Kidney tubule cell (primary cell): ENCODE measurements around the gene ARPP21.

Source experiments
- DNase-seq: peaks from one replicate; pipeline ENCODE4 v3.0.0-alpha.2; 2018; ENCODE audit warnings: low spot score

The ARPP21 gene

DNA sequence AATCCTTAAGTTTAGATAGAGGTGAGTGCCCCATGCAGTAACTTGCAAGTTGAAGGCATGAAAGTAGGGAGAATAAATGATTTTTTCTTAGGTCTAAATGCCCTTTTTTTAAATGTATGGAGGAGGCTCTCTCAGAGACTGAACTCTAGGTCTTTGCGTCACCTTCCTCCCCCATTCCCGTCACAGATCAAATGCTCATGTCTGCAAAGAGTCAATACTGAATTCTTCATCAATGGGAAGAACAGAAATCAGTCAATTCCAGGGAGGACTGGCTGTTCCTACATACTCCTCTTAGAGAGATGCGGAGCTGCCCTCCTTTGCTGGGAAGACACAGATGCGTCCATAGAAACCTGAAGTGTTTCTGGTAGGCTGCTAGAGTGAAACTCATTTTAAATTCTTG is 98.2 kb downstream of the ARPP21 start:
- DNase-seq: no peak

GRCh38 chr3:35737934-35738706 is 98.8 kb downstream of the ARPP21 start:
- no peak for DNase-seq

DNA sequence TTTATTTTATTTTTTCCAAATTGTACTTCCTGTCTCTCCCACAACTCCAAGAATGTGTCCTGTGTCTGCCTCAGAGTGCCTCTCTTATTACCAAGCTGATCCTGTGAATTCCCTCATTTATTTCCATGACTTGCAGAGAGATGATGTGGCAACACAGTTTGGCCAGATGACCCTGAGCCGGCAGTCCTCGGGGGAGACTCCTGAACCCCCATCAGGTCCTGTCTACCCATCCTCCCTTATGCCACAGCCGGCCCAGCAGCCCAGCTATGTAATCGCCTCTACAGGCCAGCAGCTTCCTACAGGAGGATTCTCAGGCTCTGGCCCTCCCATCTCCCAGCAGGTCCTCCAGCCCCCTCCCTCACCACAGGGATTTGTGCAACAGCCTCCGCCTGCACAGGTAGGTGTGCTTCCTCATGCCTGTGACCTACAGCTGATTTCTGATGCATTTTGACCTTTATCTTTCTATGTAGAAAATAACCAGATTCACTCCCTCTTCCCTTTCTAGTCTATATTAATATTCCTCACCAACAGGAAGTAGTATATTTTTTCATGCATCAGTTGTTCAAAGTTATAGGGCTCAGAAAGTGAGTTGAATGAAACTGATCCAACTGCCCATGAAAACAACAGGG is 100.0 kb downstream of the ARPP21 start:
- no peak for DNase-seq

GRCh38 chr3:35739964-35740527 is 100.7 kb downstream of the ARPP21 start:
- no peak for DNase-seq

DNA sequence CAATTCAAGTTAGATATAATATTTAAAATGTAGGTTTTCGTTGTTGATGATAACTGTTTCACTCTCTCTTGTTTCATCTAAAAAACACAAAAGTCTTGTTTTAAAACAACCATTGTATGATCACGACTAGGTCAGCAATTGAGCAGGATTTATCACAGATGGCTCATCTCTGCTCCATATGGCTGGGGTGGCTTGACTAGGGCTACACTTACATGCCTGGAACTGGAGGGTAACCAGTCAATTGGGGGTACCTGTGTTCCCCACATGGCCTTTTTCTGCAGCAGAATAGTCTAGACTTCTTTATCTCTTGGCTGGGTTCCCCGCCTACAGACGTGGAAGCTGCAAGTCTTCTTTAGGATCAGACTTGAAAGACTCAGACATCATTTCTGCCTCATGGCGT is 103.9 kb downstream of the ARPP21 start:
- DNase-seq: no peak

DNA sequence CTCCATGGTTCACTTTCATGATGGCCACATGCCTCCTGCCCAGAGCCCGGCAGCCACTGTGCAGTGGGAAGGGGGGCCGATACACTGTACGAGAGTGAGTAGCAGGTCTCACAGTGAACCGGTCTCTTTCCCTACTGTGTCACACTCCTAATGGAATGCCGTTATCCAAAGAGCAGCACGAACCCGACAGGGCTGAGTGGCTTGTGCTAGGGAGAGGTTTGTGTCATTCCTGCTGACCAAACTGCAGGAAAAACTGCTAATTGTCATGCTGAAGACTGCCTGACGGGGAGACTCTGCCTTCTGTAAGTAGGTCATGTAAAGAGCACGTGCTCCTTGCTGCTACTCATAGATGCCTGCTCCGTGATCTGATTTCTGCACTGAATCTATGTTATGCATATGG is 105.1 kb downstream of the ARPP21 start:
- DNase-seq: peak; percentile 62

DNA sequence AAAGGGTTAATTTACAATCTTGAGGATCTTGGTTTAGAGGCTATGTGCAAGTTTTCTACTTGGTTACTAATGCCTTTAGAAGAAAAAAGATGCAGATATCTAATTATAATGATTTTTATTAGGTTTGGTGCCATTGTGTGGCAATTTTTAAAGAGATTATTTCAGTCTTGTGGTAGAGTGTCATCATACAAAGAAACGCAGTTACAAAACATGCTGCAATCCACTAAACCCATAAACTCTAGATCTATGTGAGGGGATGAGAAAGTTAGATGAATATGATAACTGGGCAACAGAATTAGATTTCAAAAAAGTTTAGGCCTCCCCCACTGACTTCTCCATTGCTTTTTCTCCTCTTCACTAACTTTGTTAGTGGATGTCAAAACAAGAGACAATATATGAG is 106.0 kb downstream of the ARPP21 start:
- no peak for DNase-seq

DNA sequence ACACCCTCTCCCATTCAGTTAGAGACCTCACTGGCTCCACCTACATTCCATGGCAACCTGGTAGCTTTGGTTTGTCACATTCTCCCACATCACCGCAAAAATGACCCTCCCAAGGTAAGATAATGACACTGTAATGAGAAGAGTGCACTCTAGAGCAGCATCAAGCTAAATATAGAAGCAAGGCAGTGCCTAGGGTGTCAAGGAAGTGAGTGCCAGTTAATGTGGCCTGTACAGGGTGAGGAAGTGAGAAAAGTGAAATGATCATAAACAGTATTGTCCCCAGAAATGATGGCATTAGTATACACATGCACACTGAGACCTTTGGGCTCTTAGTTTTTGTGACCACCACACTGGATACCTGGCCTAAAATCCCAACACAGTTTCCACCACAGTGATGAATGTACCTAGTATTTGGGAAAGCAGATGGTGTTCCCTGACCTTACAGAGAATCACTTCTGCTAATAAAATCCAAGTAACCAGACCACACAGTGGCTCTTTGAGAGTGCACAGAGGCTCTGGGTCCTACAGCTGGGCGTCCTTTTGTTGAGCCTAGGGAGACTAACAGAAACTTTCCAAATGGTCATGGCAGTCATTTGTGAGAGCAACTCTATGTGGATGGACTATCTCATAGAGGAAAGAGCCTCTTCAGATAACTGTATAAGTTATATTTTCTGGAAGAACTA is 106.6 kb downstream of the ARPP21 start:
- no peak for DNase-seq

GRCh38 chr3:35746492-35746891 is 107.2 kb downstream of the ARPP21 start:
- no peak for DNase-seq

GRCh38 chr3:35748144-35748543 is 108.8 kb downstream of the ARPP21 start:
- no peak for DNase-seq

DNA sequence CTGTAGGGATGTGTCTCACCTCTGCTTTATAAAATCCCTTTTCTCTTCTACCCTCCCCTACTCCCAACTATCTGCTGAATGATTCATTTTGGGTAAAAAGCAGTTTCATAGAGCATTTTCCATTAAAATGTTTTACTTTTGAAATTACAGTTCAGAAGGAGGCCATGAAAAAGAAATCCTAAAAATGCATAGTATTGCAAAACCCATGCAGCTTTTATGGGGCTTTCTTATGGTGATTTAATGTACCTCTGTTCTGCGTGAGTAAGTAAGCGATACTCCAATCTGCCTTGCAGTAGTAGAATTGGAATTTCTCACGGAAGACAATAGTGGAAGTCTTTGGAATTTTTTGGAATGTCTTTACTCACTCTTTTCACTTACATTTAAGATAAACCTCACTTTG is 111.9 kb downstream of the ARPP21 start:
- no peak for DNase-seq

- no peak for DNase-seq
Observed at GRCh38 chr3:35757991-35758757, 118.8 kb downstream of the ARPP21 start.

DNA sequence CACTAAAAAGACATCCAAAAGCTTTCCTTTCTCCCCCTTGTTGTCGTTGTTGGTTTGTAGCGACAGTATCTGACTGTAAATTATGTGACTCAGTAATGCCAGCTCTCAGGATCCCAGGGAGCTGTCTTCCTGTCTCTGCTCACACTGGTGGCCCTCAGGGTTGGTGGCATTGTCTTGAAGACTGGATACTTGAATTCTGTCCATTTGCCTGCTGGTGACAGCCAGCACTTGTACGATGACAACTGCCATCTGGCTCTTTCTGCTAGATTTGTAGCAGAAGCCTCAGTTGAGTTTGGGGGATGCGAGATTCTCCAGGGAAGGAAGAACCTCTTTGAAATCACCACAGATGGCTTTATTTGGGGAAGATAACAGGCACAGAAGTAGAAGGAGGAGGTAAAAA is 120.8 kb downstream of the ARPP21 start:
- no peak for DNase-seq

DNA sequence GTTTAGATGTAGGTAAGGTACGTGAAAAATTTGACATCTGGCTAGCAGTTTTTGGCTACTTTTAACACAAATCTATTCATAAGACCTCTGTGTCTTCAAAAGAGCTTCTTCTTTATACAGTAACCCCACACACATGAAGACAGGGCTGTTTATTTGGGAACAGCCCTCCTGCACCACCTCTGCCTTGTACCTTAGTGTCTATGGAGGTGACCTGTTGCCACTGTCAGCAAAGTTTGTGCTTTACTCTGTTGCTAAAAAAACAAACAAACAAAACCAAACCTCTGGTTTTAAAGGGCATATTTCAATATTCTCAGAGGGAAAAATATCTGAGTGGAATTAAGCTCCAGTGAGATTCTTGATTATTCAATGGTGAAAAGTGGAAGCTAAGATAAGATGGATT is 122.0 kb downstream of the ARPP21 start:
- no peak for DNase-seq

GRCh38 chr3:35772381-35773015 is 133.2 kb downstream of the ARPP21 start:
- no peak for DNase-seq

GRCh38 chr3:35773417-35773816 is 134.1 kb downstream of the ARPP21 start:
- DNase-seq: no peak

- DNase-seq: no peak
Observed at GRCh38 chr3:35776346-35776745, 137.0 kb downstream of the ARPP21 start.

GRCh38 chr3:35777065-35777464 is 137.7 kb downstream of the ARPP21 start:
- no peak for DNase-seq

DNA sequence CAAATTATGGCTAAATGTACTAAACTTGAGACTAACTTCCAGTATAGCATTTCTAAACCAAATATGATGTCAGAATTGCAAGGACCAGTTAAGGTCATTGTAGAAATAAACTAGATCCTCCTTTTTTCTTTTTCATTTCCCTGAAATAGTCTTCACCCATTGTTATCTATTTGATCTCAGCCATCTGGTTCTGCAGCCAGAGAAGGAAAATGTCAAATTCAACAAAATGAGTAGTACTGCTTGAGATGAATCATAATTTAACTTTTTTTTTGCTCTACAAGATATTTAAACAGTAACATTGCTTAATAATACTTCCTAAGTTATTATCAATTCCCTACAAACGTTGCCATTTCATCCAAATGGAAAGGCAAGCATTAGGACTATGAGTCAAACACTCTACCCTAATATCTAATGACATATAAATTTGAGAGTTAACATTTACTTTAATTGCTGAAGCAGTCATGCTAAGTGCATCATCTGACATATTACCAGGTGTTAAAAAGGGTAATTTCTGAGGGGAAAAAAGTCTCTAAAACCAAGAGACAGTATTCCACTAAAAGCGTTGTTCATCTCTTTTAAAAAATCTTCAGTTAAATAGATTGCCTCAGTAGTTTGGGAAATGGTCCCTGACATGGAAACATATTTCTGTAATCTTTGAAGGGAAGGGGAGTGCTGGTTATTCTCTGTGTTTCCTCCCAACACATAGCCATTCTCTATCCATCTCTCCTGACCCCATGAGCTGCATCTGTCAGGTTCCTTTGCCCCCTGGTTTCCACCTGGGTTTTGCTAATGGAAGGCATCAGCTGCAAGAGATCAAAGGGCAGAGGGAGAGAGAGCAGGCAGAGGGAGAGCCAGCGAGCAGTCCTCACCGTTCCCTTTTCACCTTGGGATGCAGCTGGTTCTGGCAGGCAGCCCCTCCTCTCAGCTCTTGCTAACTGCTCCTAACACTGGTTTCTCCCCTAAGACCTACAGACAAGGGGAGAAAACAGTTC is 138.5 kb downstream of the ARPP21 start:
- DNase-seq: no peak

- DNase-seq: no peak
Observed at GRCh38 chr3:35779611-35780010, 140.3 kb downstream of the ARPP21 start.
